ENCODE results near the gene ABCA2.

DNA sequence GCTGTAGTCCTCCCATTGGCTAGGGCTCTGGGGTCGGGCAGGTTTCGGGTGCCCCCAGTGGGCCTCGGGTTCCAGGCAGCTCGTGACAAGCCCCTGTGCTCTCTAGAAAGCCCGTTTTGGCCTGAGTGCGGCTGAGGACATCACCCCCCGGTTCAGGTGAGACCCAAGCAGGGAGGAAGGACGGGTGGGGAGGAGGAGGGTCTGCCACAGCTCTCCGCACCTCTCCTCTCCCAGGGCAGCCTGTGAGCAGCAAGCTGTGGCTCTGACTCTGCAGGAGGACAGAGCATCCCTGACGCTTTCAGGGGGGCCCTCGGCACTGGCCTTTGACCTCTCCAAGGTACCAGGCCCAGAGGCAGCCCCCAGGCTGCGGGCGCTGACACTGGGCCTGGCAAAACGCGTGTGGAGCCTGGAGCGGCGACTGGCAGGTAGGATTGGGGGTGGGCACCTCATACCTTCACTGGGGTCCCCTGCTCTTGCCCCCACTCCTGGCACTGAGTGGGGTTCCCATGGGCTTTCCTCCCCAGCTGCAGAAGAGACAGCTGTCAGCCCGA is 35.1 kb downstream of the ABCA2 start:
- TF ChIP-seq, protein P1, sequence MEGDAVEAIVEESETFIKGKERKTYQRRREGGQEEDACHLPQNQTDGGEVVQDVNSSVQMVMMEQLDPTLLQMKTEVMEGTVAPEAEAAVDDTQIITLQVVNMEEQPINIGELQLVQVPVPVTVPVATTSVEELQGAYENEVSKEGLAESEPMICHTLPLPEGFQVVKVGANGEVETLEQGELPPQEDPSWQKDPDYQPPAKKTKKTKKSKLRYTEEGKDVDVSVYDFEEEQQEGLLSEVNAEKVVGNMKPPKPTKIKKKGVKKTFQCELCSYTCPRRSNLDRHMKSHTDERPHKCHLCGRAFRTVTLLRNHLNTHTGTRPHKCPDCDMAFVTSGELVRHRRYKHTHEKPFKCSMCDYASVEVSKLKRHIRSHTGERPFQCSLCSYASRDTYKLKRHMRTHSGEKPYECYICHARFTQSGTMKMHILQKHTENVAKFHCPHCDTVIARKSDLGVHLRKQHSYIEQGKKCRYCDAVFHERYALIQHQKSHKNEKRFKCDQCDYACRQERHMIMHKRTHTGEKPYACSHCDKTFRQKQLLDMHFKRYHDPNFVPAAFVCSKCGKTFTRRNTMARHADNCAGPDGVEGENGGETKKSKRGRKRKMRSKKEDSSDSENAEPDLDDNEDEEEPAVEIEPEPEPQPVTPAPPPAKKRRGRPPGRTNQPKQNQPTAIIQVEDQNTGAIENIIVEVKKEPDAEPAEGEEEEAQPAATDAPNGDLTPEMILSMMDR (conservative IDR thresholded peaks at IDR 0.05; ENCODE audit: low read length), result peak; percentile 33; the same call in 1 of the 2 replicates
- no peak for TF ChIP-seq EZH2phosphoT487 (IDR thresholded peaks at IDR 0.05; ENCODE audit: borderline replicate concordance)
